Measurements from ENCODE around the gene FAM120B.
A peak's percentile ranks its signal among the peaks of the same experiment; 100 is the strongest.

FAM120B gene

DNA sequence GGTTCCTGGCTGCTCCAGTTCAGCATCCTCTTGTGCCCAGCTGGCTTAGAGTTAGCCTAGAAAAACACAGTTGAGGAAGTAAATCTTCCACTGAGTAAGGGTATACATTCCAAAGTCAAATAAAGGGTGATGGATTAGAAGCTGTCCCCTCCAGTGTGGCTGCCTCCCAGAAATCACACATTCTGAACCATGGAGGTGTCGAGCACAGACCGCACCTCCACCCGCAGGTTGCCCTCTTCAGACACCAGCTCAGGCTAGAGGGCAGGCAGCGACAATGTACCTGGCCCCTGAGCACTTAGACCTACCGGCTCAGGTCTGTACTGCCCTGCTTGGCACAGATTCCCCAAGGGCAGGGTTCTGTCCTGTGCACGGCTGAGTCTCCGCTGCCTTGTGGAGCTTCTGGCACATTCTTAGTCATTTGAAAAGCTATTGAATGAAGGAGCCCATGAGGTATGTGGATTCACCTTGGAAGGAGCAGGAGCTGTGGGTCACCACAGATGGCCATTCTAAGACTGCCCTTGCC is 118.1 kb downstream of the FAM120B start:
- DNase-seq, result no peak

DNA sequence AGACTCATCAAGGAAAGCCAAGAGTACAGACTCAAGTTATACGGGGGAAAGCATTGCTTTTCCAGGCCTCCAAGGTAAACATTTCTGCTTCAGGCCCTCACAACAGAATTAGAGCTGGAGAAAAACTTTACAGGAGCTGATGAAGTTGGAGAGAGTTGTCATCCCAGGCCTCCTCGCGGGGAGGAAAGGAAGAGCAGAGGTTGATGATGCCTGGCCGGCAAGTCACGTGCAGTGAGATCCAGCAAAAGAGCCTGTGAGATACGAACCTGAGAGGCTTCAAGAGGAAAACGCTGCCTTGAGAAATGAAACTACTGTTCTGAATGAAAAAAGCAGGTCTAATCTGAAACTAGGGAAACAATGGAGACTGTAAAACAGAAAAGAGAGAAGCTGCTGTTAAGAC is 122.9 kb downstream of the FAM120B start:
- DNase-seq, result no peak

DNA sequence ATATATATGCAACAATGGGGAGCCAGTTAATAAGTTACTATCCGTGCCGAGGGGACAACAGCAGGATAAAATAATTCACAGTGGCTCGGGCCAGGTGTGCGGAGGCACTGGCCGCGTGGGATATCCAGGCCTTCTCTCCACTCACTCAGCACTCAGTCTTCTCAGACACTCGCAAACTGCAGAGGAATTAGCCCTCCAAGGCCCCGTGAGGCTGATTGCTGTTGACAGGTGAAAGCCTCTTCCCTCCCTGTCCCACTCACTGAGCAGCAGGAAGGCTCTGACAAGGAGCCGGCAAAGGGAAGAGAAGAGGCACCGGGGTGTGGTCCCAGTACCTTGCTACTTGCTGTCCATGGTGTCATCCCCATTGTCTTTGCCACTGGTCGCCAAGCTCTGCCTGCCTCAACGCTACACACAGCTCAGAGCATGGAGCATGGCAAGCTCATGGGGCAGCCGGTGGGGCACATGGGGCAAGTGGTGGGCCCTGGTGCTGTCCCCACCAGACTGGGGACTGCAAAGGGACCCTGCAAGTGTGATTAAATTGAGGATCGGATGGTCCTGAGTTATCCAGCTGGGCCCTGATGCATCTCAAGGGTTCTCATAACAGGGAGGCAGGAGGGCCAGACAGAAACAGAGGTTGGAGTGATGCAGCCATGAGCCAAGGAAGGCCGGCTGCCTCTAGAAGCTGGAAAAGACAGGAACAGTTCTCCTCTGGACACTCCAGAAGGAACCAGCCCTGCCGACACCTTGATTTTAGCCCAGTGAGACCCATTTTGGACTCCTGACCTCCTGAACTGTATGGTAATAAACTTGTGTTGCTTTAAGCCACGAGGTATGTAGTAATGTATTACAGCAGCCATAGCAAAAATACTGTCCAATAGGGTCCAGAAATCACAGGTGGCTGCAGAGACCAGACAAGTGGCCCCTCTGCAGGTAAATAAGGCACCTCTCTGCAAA is 126.9 kb downstream of the FAM120B start:
- DNase-seq, result no peak

DNA sequence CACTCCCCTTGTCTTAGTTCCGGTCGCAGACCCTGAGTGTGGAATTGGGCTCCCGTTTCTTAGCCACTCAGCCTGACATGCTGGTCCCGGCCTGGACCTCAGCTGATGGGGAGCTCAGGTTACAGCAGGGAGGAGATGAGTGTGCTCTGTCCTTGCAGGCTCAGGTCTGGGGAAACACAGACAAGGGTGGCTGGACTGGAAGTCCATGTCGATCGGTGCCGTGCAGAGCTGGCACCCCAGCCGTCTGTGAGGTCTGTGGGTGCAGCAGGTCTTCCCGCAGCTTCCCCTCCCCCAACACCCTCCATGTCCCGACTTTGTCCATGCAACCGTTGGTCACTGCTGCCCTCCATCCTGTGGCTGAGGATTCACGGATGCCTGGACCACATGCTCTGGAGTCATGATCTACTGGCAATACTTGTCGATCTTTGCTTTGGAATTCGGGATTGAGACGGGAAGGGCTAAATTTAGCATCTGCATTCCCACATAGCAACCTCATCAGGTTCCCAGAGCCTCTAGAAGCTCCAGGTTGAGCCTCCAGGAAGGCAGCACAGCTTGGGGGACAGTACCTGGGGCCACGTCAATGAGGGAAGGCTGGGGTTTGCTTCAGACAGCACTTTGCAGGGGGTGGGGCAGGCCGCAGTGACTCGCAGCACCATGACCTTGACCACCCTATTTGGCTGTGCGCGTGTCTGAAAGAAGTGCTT is 127.7 kb downstream of the FAM120B start:
- no peak for DNase-seq

DNA sequence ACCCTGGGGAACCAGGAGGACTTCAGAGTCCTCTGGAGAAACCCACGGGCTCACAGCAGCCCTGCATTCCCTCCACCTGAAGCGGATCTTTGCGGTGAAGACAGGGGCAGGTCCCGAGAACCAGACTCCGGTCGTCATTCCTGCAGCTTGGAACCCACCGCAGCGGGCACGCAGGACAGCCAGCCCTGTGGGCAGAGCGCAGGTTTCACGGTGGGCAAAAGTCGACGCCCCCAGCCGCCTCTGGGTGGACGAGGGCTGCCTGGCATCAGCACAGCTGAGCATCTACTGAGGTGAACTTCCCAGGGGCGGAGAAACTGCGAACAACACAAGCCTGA is 128.2 kb downstream of the FAM120B start:
- no peak for DNase-seq

DNA sequence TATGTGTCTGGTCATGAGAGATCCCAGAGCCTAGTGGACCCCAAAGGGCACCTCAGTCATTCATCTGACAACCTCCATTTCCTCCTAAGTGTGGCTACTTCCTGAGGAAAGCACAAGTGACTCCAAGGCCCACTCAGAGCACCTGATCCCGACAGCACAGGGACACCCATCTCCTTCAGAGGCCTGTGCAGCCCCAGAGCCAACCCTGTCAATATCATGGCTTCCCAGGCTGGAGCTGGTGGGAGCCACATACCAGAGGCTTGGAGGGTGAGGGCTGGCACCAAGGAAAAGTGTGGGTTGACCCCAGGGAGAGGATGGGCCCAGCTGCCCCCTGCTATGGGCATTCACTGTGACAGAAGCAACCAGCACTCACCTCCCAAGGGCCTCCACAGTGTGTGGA is 129.2 kb downstream of the FAM120B start:
- no peak for DNase-seq

DNA sequence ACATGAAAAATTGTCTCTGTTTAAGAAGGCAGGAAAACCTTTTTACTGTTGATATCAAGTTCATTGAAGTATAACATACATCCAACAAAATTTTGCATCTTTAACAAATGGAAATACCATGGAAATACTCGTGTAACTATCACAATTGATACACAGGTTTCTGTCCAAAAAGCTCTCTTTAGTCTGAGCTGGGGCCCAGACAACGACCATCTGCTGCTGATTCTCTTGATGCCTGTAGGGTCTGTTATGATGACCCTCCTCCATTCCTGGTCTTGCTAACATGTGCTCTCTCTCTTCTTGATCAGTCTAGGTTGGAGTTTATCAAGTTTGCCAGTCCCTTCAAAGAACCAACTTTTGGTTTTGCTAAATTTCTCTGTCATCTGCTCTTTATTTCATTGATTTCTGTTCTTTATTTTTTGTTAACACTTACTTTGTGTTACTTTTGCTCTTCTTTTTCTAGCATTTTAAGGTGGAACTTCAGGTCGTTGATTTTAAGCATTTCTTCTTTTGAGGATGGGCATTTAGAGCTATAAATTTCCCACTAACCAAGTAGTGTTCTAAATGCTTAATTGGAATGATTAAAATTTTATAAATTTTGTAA is 129.8 kb downstream of the FAM120B start:
- DNase-seq, result no peak

DNA sequence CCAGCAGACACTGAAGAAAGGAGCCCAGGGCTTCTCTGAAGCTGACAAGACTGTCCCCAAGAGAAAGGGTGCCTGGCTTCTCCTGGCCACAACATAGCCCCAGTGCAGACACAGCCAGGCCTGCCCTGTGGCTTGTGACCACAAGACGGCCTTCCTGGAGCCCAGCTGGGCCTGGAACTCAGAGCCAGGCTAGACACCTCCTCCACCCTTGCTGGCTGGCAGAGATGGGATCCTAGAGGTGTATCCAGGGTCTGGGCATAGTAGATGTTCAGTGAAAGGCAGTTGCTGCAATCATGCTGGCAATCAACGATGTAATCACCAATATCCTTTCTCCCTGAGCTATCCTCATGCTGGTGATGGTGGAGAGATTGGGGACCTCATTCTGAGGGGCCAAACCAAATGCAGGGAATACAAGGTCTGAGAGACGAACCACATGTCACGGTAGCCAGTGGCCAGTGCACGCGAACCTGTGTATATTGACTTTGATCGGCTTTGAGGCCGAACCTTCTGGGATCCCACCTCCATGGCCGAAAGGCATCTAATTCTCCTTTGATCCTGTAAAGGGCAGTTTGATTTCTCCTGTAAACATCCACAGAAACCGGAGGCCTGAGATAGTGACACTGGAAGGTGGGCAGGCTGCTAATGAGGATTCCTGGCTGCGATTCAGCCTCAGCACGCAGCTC is 131.3 kb downstream of the FAM120B start:
- DNase-seq, result no peak

DNA sequence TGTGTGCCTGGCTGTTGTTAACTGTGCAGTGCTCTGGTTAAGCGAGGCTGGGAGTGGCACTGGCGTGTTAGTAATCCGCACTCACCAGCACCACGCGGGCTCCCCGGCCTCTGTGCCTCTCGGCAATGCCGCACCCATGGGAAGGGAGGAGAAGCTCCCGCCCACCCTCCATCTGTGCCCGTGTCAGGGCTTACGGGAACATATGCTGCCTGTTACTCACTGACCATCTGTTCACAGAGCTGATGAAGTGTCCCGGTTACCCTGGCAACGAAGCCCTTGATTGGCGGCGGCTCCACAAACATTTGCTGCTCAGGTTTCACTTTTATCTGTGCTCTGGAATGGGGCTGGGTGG is 131.8 kb downstream of the FAM120B start:
- peak; percentile 25 for DNase-seq

DNA sequence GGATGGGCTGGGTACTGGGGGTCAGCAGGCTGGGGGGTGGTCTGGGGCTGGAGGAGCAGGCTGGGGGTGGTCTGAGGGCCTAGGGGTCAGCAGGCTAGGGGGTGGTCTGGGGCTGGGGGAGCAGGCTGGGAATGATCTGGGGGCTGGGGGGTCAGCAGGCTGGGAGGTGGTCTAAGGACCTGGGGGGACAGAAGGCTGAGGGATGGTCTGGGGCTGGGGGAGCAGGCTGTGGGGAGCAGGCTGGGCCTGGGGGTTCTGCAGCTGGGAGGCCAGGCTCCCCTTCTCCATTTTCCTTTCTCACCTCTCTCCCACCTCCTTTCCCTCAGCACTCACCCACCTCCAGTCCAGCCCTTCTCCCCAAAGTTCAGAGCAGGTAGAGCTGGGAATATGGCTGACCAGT is 132.3 kb downstream of the FAM120B start:
- DNase-seq, result no peak

DNA sequence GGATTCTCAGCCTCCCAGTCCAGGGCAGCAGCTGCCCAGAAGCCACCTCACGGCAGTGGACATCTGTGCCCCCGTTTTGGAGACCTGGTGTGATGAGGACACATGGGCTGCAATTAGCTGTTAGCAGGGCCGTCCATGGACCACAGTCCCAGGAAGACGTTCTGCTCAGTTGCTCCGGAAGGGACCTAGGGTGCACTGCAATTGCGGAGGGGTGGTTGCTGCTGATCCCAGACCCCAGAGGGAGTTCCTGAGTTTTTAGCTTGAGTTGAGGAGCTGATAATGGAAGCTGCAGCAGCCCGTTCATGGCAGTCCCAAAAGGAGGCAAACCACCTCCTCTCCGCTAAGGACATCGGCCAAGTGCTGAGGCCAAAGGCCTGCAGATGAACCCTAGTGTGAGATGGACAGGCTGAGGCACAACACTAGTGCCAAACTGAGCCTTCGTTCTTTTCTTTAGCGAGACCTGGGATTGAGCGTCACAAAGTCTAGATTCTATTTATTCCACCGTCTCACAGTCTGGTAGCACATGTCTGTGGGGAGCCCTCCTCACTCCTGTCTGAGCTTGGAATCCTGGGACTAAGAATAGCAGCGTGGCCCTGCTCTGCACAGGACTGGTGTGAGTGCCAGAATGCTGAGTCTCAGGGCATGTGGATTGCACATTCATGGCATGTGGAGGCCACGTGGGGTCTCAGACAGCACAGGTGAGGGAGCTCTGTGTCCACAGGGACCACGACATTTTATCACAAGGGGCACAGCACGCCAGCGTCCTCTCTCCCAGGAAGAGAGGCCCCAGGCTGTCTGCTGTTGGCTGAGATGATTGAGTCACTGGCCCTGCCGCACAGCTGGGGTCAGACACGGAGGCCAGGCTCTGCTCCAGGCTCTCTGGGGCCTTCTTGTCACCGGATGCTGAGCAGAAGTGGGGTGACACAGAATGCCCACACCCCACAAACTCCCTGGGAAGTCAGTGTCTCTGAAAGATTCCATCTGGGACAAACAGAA is 133.1 kb downstream of the FAM120B start:
- no peak for DNase-seq

DNA sequence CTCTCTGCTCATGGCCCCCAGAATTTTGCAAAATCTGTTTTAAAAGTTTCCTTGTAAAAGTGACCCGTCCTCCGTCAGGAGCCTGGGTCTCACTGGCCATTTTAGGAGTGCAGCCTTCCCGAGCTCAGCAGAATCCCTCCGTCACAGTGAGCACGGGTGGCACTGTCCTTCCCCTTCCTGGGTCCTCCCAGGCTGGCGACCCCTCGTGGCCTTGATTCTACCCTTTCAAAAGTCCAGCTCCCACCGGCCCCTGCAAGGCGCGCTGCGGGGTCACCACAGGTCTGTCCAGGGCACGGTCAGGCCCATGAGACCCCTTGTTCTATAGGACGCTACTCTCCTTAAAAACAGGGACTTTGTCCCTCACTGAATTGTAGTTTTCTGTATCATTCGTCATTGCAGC is 133.9 kb downstream of the FAM120B start:
- no peak for DNase-seq

DNA sequence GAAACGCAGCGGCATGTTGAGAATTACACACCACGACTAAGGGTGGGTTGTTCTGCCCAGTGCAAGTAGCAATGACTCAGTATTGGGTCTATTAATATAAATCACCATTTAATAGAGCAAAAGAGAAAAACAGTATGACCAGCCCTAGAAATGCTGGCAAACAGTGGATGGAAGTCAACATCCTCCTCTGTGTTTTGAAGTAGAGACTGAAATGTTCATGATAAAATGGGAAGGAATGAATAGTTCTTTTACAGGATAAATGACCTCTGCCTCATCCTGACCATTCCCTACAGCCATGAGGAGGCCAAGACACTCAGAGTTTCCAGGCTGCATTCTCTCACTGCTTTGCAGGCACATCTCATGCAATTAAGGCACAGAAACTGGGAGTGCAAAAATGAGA is 134.8 kb downstream of the FAM120B start:
- no peak for DNase-seq

DNA sequence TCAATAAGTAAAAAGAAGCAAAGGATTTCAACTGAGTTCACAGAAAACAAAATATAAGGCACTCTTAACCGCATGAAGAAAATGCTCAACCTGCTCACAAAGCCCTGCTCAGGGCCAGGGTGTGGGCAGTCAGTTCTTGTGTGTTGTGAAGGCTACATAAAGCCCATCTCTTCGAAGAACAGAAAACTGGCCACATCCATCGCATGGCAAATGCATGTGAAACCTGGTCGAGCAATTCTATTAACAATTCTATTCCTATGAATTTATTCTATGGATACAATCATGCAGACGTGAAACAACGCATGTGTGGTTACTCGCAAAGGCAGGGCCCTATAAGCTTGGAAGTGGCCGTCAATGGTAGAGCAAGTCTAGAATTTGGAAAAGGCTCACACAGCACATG is 136.0 kb downstream of the FAM120B start:
- no peak for DNase-seq

DNA sequence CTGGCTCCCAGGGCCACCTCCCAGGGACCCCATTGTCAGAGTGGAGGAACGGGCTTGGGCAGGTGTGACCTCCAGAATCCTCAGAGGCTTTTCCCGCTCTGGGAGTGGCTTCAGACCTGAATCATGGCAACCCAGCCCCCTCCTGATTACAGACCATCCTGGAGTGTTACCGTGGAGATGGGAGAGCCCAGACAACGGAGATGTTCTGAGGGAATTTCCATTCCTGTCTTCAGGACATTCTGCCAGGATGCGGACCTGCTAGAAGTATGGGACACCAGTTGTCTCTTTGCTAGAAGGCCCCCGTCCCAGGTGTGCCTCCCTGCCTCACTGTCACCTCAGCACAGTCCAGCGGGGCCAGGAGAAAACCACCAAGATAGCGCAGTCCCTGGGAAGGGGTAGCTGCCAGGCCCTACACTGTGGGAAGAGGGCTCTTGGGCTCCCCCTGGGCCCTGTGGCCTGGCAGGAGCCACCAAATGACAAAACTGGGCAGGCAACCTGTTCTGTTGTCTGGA is 136.6 kb downstream of the FAM120B start:
- DNase-seq, result peak; percentile 13

DNA sequence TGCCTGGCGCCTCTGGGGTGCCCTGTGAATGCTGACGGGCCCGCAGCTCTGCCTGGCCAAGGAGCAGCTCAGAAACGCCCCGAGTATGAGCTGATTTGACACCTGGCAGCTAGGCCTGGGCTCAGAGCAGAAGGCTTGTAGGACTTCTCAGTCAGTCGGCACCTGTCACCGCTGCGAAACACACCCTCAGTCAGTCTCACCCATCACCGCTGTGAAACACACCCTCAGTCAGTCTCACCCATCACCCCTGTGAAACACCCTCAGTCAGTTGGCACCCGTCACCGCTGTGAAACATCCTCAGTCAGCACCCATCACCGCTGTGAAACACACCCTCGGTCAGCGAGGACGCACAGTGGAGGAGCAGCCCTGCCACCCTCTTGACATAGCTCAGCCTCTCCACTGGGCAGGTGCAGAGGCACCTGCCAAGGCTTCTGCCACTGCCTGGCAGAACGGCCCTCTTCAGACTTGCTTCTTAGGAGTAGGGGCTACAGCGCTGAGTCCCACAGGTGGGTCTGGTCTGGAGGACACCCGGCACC is 137.6 kb downstream of the FAM120B start:
- DNase-seq, result peak; percentile 35

DNA sequence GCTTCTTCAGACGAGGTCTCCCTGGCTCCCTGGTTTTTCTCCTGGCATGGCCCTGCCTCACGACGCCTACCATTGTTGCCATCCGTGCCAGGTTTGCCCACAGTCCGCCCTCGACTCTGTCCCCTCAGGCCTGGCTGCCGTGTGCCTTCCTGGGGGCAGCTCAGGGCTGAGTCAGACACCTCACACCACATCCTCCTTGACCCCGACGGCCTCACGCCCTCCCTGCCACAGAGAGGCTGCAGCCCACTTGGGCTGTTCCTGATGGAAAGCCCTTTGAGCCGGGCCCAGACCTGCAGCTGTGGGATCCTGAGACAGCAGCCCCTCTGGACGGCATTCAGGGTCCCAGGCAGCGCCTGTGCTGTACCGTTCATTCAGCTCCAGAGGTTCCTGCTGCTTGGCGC is 138.3 kb downstream of the FAM120B start:
- peak; percentile 5 for DNase-seq

DNA sequence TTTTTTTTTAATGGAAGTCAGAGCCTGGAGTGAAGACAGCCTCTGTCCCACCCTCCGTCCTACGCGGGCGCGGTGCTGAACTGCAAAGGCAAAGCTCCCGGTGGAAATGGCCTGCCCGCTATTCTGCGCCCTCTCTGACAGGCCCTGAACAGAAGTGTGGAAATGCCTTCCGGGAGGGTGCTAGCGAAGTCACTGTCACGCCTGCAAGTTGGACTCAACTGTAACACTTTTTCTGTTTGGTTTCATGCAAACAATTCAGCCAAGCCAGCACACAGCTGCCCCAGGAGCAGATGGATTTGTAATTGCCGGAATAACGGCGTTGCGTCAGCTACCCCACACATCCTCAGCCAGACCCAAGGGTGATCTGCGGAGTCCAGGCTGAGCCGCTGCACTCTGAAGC is 138.9 kb downstream of the FAM120B start:
- DNase-seq, result no peak

DNA sequence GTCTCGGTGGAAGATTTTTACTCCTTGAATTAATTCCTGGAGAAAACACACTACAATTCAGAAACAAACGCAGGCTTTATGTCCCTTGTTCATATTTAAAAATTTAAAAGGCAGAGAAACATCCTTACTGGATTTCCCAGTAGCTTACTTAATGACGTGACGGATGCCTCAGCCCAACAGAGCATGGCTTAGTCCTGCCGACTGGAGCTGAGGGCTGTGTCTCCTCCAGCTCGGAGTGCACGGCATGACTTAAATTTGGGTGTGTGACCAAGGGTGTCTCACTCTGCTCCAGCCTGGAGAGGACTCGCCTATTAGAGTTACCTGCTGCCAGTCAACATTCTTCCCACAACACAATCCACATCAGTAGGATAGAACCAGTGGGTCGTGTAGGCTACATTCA is 139.4 kb downstream of the FAM120B start:
- DNase-seq, result no peak

DNA sequence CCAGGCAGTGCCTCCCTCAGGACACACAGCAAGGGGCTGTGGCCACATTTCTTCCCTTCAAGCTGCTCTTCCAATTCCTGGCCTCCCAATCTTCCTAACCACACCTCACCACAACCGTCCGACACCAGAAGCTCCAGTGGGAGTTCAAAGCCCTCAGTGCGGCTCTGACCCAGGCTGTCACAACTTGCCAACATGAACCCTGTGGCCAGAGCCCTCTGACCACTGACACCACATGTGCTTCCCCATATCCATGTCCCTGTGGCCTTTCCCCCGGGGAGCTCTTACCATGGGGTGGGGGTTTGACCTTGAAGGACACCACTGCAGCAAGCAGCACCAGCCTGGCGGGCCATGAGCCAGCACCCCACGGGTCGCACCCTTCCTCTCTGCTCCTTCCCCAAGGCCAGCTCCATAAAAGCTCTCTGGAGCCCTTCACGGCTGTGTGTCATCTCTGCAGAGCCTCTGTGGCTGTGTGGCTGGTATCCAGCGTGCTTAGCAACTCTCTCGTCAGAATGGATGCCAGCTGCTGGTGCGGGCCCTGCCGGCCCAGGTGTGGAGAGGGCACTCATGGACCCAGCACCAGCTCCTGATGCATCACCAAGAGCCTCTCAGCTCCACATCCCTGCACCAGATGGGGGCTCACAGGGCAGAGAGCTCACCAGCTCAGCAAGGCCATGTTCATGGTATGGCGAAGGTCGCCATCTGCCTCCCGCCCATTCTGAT is 140.4 kb downstream of the FAM120B start:
- DNase-seq, result no peak

DNA sequence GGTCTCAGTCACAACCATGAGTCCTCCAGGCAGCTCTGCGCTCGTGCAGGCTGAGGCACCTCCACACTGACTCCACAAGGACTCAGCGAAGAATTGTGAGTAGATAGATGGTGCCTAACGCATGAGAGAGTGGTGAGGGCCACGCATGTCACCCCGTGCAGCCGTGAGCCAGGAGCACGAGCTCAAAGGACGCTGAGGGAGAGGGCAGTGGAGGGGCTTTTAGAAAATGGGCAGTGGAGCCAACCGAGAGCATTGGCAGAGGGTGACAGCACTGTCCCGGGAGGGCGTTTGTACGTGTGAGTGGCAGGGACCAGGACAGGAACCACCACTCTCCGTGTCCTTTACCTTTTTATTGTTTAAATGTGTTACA is 141.0 kb downstream of the FAM120B start:
- no peak for DNase-seq
